ENCODE measurements around the gene FCN3. TPM values are rescaled to one million over a fixed set of nuclear protein-coding genes. Genes with fewer than 3 reads are reported as not detected.

FCN3 gene
- total and polyA plus RNA-seq, 9 of the 15 experiments (the other 6 are each of a cell fraction or from before 2014, with no cell fraction given) = 0.49 TPM; not detected in 8

DNA sequence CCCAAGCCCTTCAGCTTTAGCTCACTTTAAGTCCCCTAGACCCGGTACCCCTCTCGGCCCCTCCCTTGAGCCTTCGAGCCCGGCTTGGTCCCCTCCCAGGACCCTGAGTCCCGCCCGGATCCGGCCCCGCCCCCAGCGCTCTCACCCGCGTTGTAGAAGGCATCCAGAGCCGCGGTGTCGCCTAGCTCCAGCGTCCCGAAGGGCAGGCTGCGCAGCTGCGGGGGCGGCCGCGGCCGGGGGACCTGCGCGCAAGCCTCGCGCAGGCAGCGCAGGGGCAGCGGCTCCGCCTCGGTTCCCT, 8.6 kb downstream of the FCN3 start:
- H3K79me2 ChIP-seq (ENCODE audit: control insufficient read depth, insufficient read depth, low read length) = no peaks in the 10 kb centered on the region
- peak overlapping the region; percentile 82 for H3K4me3 ChIP-seq
- POLR2A ChIA-PET = interaction anchor here (0.6 to 3.3 kb wide), 22 partner anchors 8 to 1215 kb away, joined by 3 to 20 read pairs (median 4); partner anchors contain the start of genes CD164L2, FCN3 and SYTL1
- no peaks in the 10 kb centered on the region for H3K9me3 ChIP-seq (replicated peaks; ENCODE audit: control insufficient read depth, insufficient read depth, low read depth, low read length)
- peaks cover 20 to 52% of the 10 kb centered on the region in 2 experiments; a peak in 4 of 5 replicates for H3K4me1 ChIP-seq (replicated peaks in 1 of 2; ENCODE audit: control insufficient read depth in 2 of 2, insufficient read depth in 2 of 2, low read length in 2 of 2)
- no peak for FAIRE-seq
- H4K20me1 ChIP-seq (replicated peaks; ENCODE audit: control insufficient read depth, insufficient read depth, low read length) = no peaks in the 10 kb centered on the region; the same call in 1 of the 2 replicates
- DNase-seq (ENCODE audit: extremely low read depth in 1 of 4, low spot score in 3 of 4) = peak; percentile 89 to 93 (median 90)
- H2AFZ ChIP-seq (ENCODE audit: low read depth, low read length) = peak overlapping the region; percentile 92
- intact Hi-C loops (cut with micrococcal nuclease) = loop anchor here (10.0 kb wide), 1 partner anchor 171 kb away; no protein-coding TSS in a partner anchor
- H3K27ac ChIP-seq (ENCODE audit: extremely low read depth, low read depth, low read length) = peak overlapping the region; percentile 78
- BruUV-seq (replicated peaks) = no TSS peak
- H3K9me1 ChIP-seq (ENCODE audit: control insufficient read depth, insufficient read depth, low read length) = no peaks in the 10 kb centered on the region
- peak; percentile 81 for ATAC-seq
- 1% methylated on average over 29 of the region's 30 CpGs for WGBS (ENCODE audit: insufficient coverage, low coverage, missing lambda C conversion rate)
- in situ Hi-C loops (cut with MboI) = no loop called here
- no peaks in the 10 kb centered on the region for H3K36me3 ChIP-seq (ENCODE audit: control insufficient read depth, insufficient read depth, low read length)
- H3K27me3 ChIP-seq (ENCODE audit: control insufficient read depth in 2 of 2, insufficient read depth in 2 of 2, low read length in 2 of 2) = no peaks in the 10 kb centered on the region
- CTCF ChIA-PET (ENCODE audit: low intra/inter-chr PET ratio) = interaction anchor here (0.6 to 1.0 kb wide), 3 partner anchors 26 to 44 kb away, joined by 4 to 5 read pairs (median 5); partner anchors contain the start of genes GPR3 and TMEM222
- peak overlapping the region; percentile 84 for H3K4me2 ChIP-seq (ENCODE audit: insufficient read depth, low read length)
- H3K9ac ChIP-seq (ENCODE audit: insufficient read depth in 1 of 2, low read depth in 2 of 2, low read length in 2 of 2) = peak overlapping the region; percentile 85 to 91
- TF ChIP-seq NONO (IDR thresholded peaks at IDR 0.05; ENCODE audit: low read depth in 2 of 2, low read length in 1 of 2) (no peak), ZNF408 (CRISPR knock-in tag; IDR thresholded peaks at IDR 0.05; ENCODE audit: low read depth) (no peak), SREBF2 (CRISPR knock-in tag; IDR thresholded peaks at IDR 0.05) (no peak), IFI16 (CRISPR knock-in tag; IDR thresholded peaks at IDR 0.05) (no peak), NCOR1 (IDR thresholded peaks at IDR 0.05) (no peak), ZNF589 (CRISPR knock-in tag; IDR thresholded peaks at IDR 0.05; ENCODE audit: low read depth) (no peak), RBFOX2 (IDR thresholded peaks at IDR 0.05; ENCODE audit: low read depth, low read length) (peak; percentile 65), NR2F6 (CRISPR knock-in tag; IDR thresholded peaks at IDR 0.05) (no peak), ZSCAN29 (IDR thresholded peaks at IDR 0.05) (peak; percentile 11; the same call in 1 of the 2 replicates), PHF8 (IDR thresholded peaks at IDR 0.05; ENCODE audit: borderline replicate concordance, low read length) (peak; percentile 60; the same call in 1 of the 2 replicates)
- TF ChIP-seq, protein P1, sequence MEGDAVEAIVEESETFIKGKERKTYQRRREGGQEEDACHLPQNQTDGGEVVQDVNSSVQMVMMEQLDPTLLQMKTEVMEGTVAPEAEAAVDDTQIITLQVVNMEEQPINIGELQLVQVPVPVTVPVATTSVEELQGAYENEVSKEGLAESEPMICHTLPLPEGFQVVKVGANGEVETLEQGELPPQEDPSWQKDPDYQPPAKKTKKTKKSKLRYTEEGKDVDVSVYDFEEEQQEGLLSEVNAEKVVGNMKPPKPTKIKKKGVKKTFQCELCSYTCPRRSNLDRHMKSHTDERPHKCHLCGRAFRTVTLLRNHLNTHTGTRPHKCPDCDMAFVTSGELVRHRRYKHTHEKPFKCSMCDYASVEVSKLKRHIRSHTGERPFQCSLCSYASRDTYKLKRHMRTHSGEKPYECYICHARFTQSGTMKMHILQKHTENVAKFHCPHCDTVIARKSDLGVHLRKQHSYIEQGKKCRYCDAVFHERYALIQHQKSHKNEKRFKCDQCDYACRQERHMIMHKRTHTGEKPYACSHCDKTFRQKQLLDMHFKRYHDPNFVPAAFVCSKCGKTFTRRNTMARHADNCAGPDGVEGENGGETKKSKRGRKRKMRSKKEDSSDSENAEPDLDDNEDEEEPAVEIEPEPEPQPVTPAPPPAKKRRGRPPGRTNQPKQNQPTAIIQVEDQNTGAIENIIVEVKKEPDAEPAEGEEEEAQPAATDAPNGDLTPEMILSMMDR (IDR thresholded peaks at IDR 0.05 in 2 of 3, conservative IDR thresholded peaks at IDR 0.05 in 1 of 3; ENCODE audit: insufficient read depth in 2 of 3, low read depth in 1 of 3, low read length in 3 of 3) = no peak
- TF ChIP-seq, protein P2, sequence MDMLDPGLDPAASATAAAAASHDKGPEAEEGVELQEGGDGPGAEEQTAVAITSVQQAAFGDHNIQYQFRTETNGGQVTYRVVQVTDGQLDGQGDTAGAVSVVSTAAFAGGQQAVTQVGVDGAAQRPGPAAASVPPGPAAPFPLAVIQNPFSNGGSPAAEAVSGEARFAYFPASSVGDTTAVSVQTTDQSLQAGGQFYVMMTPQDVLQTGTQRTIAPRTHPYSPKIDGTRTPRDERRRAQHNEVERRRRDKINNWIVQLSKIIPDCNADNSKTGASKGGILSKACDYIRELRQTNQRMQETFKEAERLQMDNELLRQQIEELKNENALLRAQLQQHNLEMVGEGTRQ (CRISPR knock-in tag; IDR thresholded peaks at IDR 0.05) = no peak
- TF ChIP-seq, protein P3, sequence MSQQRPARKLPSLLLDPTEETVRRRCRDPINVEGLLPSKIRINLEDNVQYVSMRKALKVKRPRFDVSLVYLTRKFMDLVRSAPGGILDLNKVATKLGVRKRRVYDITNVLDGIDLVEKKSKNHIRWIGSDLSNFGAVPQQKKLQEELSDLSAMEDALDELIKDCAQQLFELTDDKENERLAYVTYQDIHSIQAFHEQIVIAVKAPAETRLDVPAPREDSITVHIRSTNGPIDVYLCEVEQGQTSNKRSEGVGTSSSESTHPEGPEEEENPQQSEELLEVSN (IDR thresholded peaks at IDR 0.05; ENCODE audit: borderline replicate concordance in 1 of 2, extremely low read depth in 1 of 2, insufficient read depth in 1 of 2, insufficient read length in 1 of 2, low read depth in 1 of 2, low read length in 1 of 2, poor library complexity in 1 of 2, severe bottlenecking in 1 of 2) = peak in 1 of 2 experiments; percentile 11
- TF ChIP-seq, protein P4, sequence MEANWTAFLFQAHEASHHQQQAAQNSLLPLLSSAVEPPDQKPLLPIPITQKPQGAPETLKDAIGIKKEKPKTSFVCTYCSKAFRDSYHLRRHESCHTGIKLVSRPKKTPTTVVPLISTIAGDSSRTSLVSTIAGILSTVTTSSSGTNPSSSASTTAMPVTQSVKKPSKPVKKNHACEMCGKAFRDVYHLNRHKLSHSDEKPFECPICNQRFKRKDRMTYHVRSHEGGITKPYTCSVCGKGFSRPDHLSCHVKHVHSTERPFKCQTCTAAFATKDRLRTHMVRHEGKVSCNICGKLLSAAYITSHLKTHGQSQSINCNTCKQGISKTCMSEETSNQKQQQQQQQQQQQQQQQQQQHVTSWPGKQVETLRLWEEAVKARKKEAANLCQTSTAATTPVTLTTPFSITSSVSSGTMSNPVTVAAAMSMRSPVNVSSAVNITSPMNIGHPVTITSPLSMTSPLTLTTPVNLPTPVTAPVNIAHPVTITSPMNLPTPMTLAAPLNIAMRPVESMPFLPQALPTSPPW (CRISPR knock-in tag; IDR thresholded peaks at IDR 0.05) = peak; percentile 39; the same call in 1 of the 2 replicates
- TF ChIP-seq, protein P5, sequence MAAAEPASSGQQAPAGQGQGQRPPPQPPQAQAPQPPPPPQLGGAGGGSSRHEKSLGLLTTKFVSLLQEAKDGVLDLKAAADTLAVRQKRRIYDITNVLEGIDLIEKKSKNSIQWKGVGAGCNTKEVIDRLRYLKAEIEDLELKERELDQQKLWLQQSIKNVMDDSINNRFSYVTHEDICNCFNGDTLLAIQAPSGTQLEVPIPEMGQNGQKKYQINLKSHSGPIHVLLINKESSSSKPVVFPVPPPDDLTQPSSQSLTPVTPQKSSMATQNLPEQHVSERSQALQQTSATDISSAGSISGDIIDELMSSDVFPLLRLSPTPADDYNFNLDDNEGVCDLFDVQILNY (CRISPR knock-in tag; IDR thresholded peaks at IDR 0.05) = no peak
